HCT116 (cell line): ENCODE data around the gene CAPN3. TPM values are rescaled to one million over a fixed set of nuclear protein-coding genes. Genes with fewer than 3 reads are reported as not detected.

ENCODE experiments used
- ATAC-seq: fragments of 200-7000 bp; cut with Tn5 transposase; 2 replicates; pipeline ENCODE4 v1.9.1; 2020; ENCODE audit warnings: mild to moderate bottlenecking, moderate library complexity
- BruUV-seq: library from RNA; stranded (reverse); fragments of 400-500 nt; replicated peaks from 2 replicates; lab custom pipeline; 2021; lab: Mats Ljungman, UMichigan
- CTCF ChIA-PET: fragments of 300-600 bp; sonication (Branson Sonifier 250); formaldehyde crosslinking; loops from one replicate; lab custom pipeline; 2021; ENCODE audit warnings: antibody characterized with exemption; lab: Charles Lee
- POLR2A ChIA-PET: fragments of 300-600, 350-600 bp; sonication (Branson Sonifier 250); formaldehyde crosslinking; loops from one replicate; lab custom pipeline; 2021; ENCODE audit warnings: antibody characterized with exemption; lab: Charles Lee
- RAD21 ChIA-PET, 2 experiments: fragments of 300-600 bp; sonication (Branson Sonifier 250); formaldehyde crosslinking; loops; one replicate each; lab custom pipeline; 2023; ENCODE audit warnings: low total read pairs in 2 of 2; ENCODE audit not compliant: uncharacterized antibody in 2 of 2, unreplicated experiment in 2 of 2, low non-redundant PET in 1 of 2; lab: Charles Lee
- DNase-seq: peaks from one replicate; pipeline ENCODE4 v3.0.0-alpha.2; 2010; ENCODE audit warnings: low read depth, low spot score
- H2AFZ ChIP-seq: fragments of 200-600 bp; shearing (Covaris generic), sonication (generic); 2 replicates; pipeline ENCODE4 v1.6.1; 2017; ENCODE audit warnings: low read depth, mixed run types, mixed read lengths, antibody characterized with exemption, low read length; ENCODE audit not compliant: poor library complexity, severe bottlenecking
- H3K27ac ChIP-seq: 2 replicates; pipeline ENCODE4 v1.5.1; 2012; ENCODE audit warnings: low read depth, low read length
- H3K27me3 ChIP-seq: fragments of 200-600 bp; sonication (generic); 2 replicates; pipeline ENCODE4 v1.6.1; 2016; ENCODE audit warnings: mixed run types, low read length, mixed read lengths; ENCODE audit not compliant: insufficient read depth
- H3K36me3 ChIP-seq, 2 experiments: fragments of 200-500 bp in 1 of 2; fragments of 200-600 bp in 1 of 2; sonication (Bioruptor generic) in 1 of 2; sonication (generic) in 1 of 2; 2 replicates each; pipeline versions ENCODE4 v1.5.1 to v1.6.1; 2014 to 2016; ENCODE audit warnings: low read length in 2 of 2, inconsistent platforms in 1 of 2, mixed read lengths in 1 of 2, mixed run types in 1 of 2; ENCODE audit not compliant: insufficient read depth in 2 of 2, control insufficient read depth in 1 of 2
- H3K4me1 ChIP-seq, 2 experiments: fragments of 200-600 bp in 1 of 2; sonication (generic) in 1 of 2; 2 replicates each; pipeline versions ENCODE4 v1.5.1 to v1.6.1; 2012 to 2017; ENCODE audit warnings: low read length in 2 of 2, inconsistent platforms in 1 of 2, mild to moderate bottlenecking in 1 of 2, mixed read lengths in 1 of 2, mixed run types in 1 of 2, moderate library complexity in 1 of 2; ENCODE audit not compliant: insufficient read depth in 2 of 2, control insufficient read depth in 1 of 2
- H3K4me2 ChIP-seq: fragments of 200-600 bp; sonication (generic); 2 replicates; pipeline ENCODE4 v1.6.1; 2017; ENCODE audit warnings: mixed run types, low read length, mixed read lengths
- H3K4me3 ChIP-seq, 2 experiments: fragments of 200-600 bp in 1 of 2; sonication (generic) in 1 of 2; replicated peaks in 1 of 2; 2 replicates each; pipeline ENCODE4 v1.5.1; 2011 to 2016; ENCODE audit warnings: low read length in 2 of 2, control low read depth in 1 of 2, low read depth in 1 of 2, mild to moderate bottlenecking in 1 of 2, mixed read lengths in 1 of 2, mixed run types in 1 of 2
- H3K79me2 ChIP-seq: fragments of 200-600 bp; sonication (generic); 2 replicates; pipeline ENCODE4 v1.6.1; 2017; ENCODE audit warnings: mild to moderate bottlenecking, mixed run types, low read length, moderate library complexity, mixed read lengths; ENCODE audit not compliant: insufficient read depth
- H3K9ac ChIP-seq: fragments of 200-600 bp; sonication (generic); 2 replicates; pipeline ENCODE4 v1.6.1; 2016; ENCODE audit warnings: low read length, mixed read lengths
- H3K9me2 ChIP-seq: fragments of 200-600 bp; sonication (generic), shearing (Covaris generic); 2 replicates; pipeline ENCODE4 v1.6.1; 2017; ENCODE audit warnings: mixed run types, mild to moderate bottlenecking, moderate library complexity; ENCODE audit not compliant: insufficient read depth
- H3K9me3 ChIP-seq, 2 experiments: fragments of 200-500 bp in 1 of 2; fragments of 200-600 bp in 1 of 2; sonication (Bioruptor generic) in 1 of 2; sonication (generic) in 1 of 2; 2 replicates each; pipeline ENCODE4 v1.6.1; 2014 to 2017; ENCODE audit warnings: low read length in 2 of 2, mixed read lengths in 2 of 2, inconsistent platforms in 1 of 2, low read depth in 1 of 2, mild to moderate bottlenecking in 1 of 2, mixed run types in 1 of 2, moderate library complexity in 1 of 2; ENCODE audit not compliant: control insufficient read depth in 1 of 2, insufficient read depth in 1 of 2
- H4K20me1 ChIP-seq: fragments of 200-600 bp; sonication (generic), shearing (Covaris generic); 2 replicates; pipeline ENCODE4 v1.6.1; 2017; ENCODE audit warnings: mixed run types, mild to moderate bottlenecking, moderate library complexity; ENCODE audit not compliant: insufficient read depth
- ATF3 ChIP-seq: IDR thresholded peaks from 2 replicates; pipeline ENCODE4 v1.6.1; 2012
- CBX3 ChIP-seq: IDR thresholded peaks from 2 replicates; pipeline ENCODE4 v1.6.1; 2012; ENCODE audit warnings: low read depth
- CEBPB ChIP-seq: IDR thresholded peaks from 2 replicates; pipeline ENCODE4 v1.6.1; 2012; ENCODE audit warnings: low read depth
- CTCF ChIP-seq, 3 experiments: fragments of 200-600 bp in 1 of 3; sonication (generic) in 1 of 3; IDR thresholded peaks in 2 of 3; conservative IDR thresholded peaks in 1 of 3; 2 replicates each; pipeline ENCODE4 v1.5.1; 2012 to 2017; ENCODE audit warnings: low read depth in 2 of 3, low read length in 2 of 3, antibody characterized with exemption in 1 of 3, borderline replicate concordance in 1 of 3, control low read depth in 1 of 3, mild to moderate bottlenecking in 1 of 3, mixed read lengths in 1 of 3, mixed run types in 1 of 3, moderate library complexity in 1 of 3; ENCODE audit not compliant: insufficient read depth in 1 of 3
- EGR1 ChIP-seq: IDR thresholded peaks from 2 replicates; pipeline ENCODE4 v1.6.1; 2012; ENCODE audit warnings: low read depth
- ELF1 ChIP-seq: IDR thresholded peaks from 2 replicates; pipeline ENCODE4 v1.6.1; 2012; ENCODE audit warnings: low read depth, borderline replicate concordance
- FOSL1 ChIP-seq: IDR thresholded peaks from 2 replicates; pipeline ENCODE4 v1.6.1; 2012; ENCODE audit warnings: low read depth
- POLR2A ChIP-seq: IDR thresholded peaks from 2 replicates; pipeline ENCODE4 v1.7.0; 2011; ENCODE audit warnings: borderline replicate concordance; ENCODE audit not compliant: insufficient read depth, insufficient read length; ENCODE audit errors: extremely low read depth
- POLR2AphosphoS5 ChIP-seq: IDR thresholded peaks from 2 replicates; pipeline ENCODE4 v1.6.1; 2011; ENCODE audit warnings: mild to moderate bottlenecking, low read depth, low read length, moderate library complexity
- RAD21 ChIP-seq: IDR thresholded peaks from 2 replicates; pipeline ENCODE4 v1.6.1; 2012; ENCODE audit warnings: low read depth, mild to moderate bottlenecking
- SP1 ChIP-seq: IDR thresholded peaks from 2 replicates; pipeline ENCODE4 v1.6.1; 2012; ENCODE audit warnings: low read depth
- TCF7L2 ChIP-seq: IDR thresholded peaks from 2 replicates; pipeline ENCODE4 v1.7.0; 2011; ENCODE audit warnings: borderline replicate concordance, inconsistent platforms; ENCODE audit not compliant: insufficient read depth, insufficient read length; ENCODE audit errors: extremely low read depth
- YY1 ChIP-seq: IDR thresholded peaks from 2 replicates; pipeline ENCODE4 v1.6.1; 2011; ENCODE audit warnings: low read length, low read depth, moderate library complexity, mild to moderate bottlenecking; ENCODE audit not compliant: insufficient replicate concordance; ENCODE audit errors: extremely low read depth
- ZNF274 ChIP-seq: fragments of 200-500 bp; sonication (Bioruptor generic); IDR thresholded peaks from 2 replicates; pipeline ENCODE4 v1.6.1; 2014; ENCODE audit warnings: mild to moderate bottlenecking, low read depth, low read length, inconsistent platforms
- intact Hi-C: fragments of 100-400 bp; cut with micrococcal nuclease; formaldehyde crosslinking; loops from 2 replicates; pipeline ENCODE4 v1.10.0; 2022
- total RNA-seq: library from RNA; stranded (reverse); gene quantifications from one replicate; pipeline ENCODE4 v1.2.1, GENCODE V29; 2021; ENCODE audit not compliant: unreplicated experiment
- TF ChIP-seq, protein P1 (sequence below): IDR thresholded peaks from 2 replicates; pipeline ENCODE4 v1.6.1; 2012; ENCODE audit warnings: low read depth

Gene CAPN3
- total RNA-seq, 1 experiment from 2014 or later: 1.8 TPM

- ChIA-PET CTCF (no interaction called here), RAD21 (no interaction called here), POLR2A (no interaction called here)
- H4K20me1 ChIP-seq: no peaks in the 10 kb centered on the region
- no peak overlapping the region for H3K27ac ChIP-seq
- H3K4me3 ChIP-seq: no peak overlapping the region
- H2AFZ ChIP-seq: no peak overlapping the region
- H3K9me2 ChIP-seq: no peaks in the 10 kb centered on the region
- H3K4me2 ChIP-seq: no peak overlapping the region
- H3K9me3 ChIP-seq: no peaks in the 10 kb centered on the region
- intact Hi-C loops: no loop called here
- no peaks in the 10 kb centered on the region for H3K79me2 ChIP-seq
- no peaks in the 10 kb centered on the region for H3K36me3 ChIP-seq
- no TSS peak for BruUV-seq
- H3K4me1 ChIP-seq: no peaks in the 10 kb centered on the region
- ATAC-seq (no peak), DNase-seq (no peak)
- H3K9ac ChIP-seq: no peak overlapping the region
- H3K27me3 ChIP-seq: no peaks in the 10 kb centered on the region
- TF ChIP-seq RAD21 (no peak), YY1 (no peak), POLR2A (no peak), ELF1 (no peak)
- TF ChIP-seq, protein P1, sequence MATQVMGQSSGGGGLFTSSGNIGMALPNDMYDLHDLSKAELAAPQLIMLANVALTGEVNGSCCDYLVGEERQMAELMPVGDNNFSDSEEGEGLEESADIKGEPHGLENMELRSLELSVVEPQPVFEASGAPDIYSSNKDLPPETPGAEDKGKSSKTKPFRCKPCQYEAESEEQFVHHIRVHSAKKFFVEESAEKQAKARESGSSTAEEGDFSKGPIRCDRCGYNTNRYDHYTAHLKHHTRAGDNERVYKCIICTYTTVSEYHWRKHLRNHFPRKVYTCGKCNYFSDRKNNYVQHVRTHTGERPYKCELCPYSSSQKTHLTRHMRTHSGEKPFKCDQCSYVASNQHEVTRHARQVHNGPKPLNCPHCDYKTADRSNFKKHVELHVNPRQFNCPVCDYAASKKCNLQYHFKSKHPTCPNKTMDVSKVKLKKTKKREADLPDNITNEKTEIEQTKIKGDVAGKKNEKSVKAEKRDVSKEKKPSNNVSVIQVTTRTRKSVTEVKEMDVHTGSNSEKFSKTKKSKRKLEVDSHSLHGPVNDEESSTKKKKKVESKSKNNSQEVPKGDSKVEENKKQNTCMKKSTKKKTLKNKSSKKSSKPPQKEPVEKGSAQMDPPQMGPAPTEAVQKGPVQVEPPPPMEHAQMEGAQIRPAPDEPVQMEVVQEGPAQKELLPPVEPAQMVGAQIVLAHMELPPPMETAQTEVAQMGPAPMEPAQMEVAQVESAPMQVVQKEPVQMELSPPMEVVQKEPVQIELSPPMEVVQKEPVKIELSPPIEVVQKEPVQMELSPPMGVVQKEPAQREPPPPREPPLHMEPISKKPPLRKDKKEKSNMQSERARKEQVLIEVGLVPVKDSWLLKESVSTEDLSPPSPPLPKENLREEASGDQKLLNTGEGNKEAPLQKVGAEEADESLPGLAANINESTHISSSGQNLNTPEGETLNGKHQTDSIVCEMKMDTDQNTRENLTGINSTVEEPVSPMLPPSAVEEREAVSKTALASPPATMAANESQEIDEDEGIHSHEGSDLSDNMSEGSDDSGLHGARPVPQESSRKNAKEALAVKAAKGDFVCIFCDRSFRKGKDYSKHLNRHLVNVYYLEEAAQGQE: no peak
These were observed 1.3 kb downstream of the CAPN3 start for GRCh38 chr15:42360535-42361112.

GRCh38 chr15:42363487-42363886 lies 4.2 kb downstream of the CAPN3 start:
- no peak overlapping the region for H2AFZ ChIP-seq
- TF ChIP-seq ZNF274 (no peak), CBX3 (no peak), FOSL1 (no peak), SP1 (no peak), POLR2AphosphoS5 (no peak), EGR1 (no peak), ATF3 (no peak), TCF7L2 (no peak), ELF1 (no peak), CEBPB (no peak), CTCF (IDR thresholded peaks at IDR 0.05 in 2 of 3, conservative IDR thresholded peaks at IDR 0.05 in 1 of 3; ENCODE audit: borderline replicate concordance in 1 of 3, insufficient read depth in 1 of 3, low read depth in 2 of 3, low read length in 2 of 3) (no peak)
- TF ChIP-seq, all 23 proteins: peak for 0
- H4K20me1 ChIP-seq: no peaks in the 10 kb centered on the region
- H3K79me2 ChIP-seq: no peaks in the 10 kb centered on the region
- no peak overlapping the region for H3K27ac ChIP-seq
- ATAC-seq (no peak), DNase-seq (no peak)
- POLR2A ChIA-PET: no interaction called here
- RAD21 ChIA-PET: no interaction called here
- H3K4me2 ChIP-seq: no peak overlapping the region
- intact Hi-C loops: no loop called here
- H3K9me3 ChIP-seq: no peaks in the 10 kb centered on the region
- H3K27me3 ChIP-seq: no peaks in the 10 kb centered on the region
- H3K36me3 ChIP-seq: no peaks in the 10 kb centered on the region
- no peak overlapping the region for H3K9ac ChIP-seq
- no peaks in the 10 kb centered on the region for H3K9me2 ChIP-seq
- CTCF ChIA-PET: no interaction called here
- no peak overlapping the region for H3K4me3 ChIP-seq
- no peaks in the 10 kb centered on the region for H3K4me1 ChIP-seq
- BruUV-seq: no TSS peak
